AG08396 (cell line): ENCODE measurements around the gene SH3PXD2B.
A peak's percentile ranks its signal among the peaks of the same experiment; 100 is the strongest.
"Not testable (repeated sequence)": the region's sequence is repeated elsewhere in the genome, so short reads cannot be mapped to it uniquely, and the experiment has no call there.

Source experiments
- DNase-seq: peaks from one replicate; pipeline ENCODE4 v3.0.0; 2012; ENCODE audit warnings: low spot score, mixed read lengths

SH3PXD2B gene

GRCh38 chr5:172365948-172366608, 88.2 kb downstream of the SH3PXD2B start:
- DNase-seq, result no peak

- no peak for DNase-seq
Observed at GRCh38 chr5:172364773-172365172, 89.6 kb downstream of the SH3PXD2B start.

GRCh38 chr5:172362755-172363154, 91.6 kb downstream of the SH3PXD2B start:
- DNase-seq, result no peak

- peak; percentile 89 for DNase-seq
Observed at GRCh38 chr5:172361566-172362238, 92.6 kb downstream of the SH3PXD2B start.

GRCh38 chr5:172358345-172358744, 96.0 kb downstream of the SH3PXD2B start:
- DNase-seq, result no peak

GRCh38 chr5:172356527-172356926, 97.8 kb downstream of the SH3PXD2B start:
- no peak for DNase-seq

GRCh38 chr5:172356047-172356446, 98.3 kb downstream of the SH3PXD2B start:
- no peak for DNase-seq

- no peak for DNase-seq
Observed at GRCh38 chr5:172353846-172354245, 100.5 kb downstream of the SH3PXD2B start.

GRCh38 chr5:172353271-172353812, 101.0 kb downstream of the SH3PXD2B start:
- DNase-seq, result no peak

GRCh38 chr5:172352526-172352925, 101.8 kb downstream of the SH3PXD2B start:
- not testable (repeated sequence) for DNase-seq

GRCh38 chr5:172351240-172351778, 103.0 kb downstream of the SH3PXD2B start:
- DNase-seq, result no peak

- DNase-seq, result no peak
Observed at GRCh38 chr5:172350212-172351181, 103.8 kb downstream of the SH3PXD2B start.

- not testable (repeated sequence) for DNase-seq
Observed at GRCh38 chr5:172348733-172349132, 105.6 kb downstream of the SH3PXD2B start.

GRCh38 chr5:172348084-172348483, 106.2 kb downstream of the SH3PXD2B start:
- no peak for DNase-seq

GRCh38 chr5:172347496-172348052, 106.8 kb downstream of the SH3PXD2B start:
- DNase-seq, result peak; percentile 74

- no peak for DNase-seq
Observed at GRCh38 chr5:172345881-172346280, 108.4 kb downstream of the SH3PXD2B start.

GRCh38 chr5:172344855-172345409, 109.4 kb downstream of the SH3PXD2B start:
- no peak for DNase-seq

GRCh38 chr5:172343741-172344140, 110.6 kb downstream of the SH3PXD2B start:
- no peak for DNase-seq

- DNase-seq, result no peak
Observed at GRCh38 chr5:172342918-172343317, 111.4 kb downstream of the SH3PXD2B start.

- no peak for DNase-seq
Observed at GRCh38 chr5:172339264-172340180, 114.8 kb downstream of the SH3PXD2B start.
